Measurements from ENCODE around the gene ITPR3.

Gene ITPR3

DNA sequence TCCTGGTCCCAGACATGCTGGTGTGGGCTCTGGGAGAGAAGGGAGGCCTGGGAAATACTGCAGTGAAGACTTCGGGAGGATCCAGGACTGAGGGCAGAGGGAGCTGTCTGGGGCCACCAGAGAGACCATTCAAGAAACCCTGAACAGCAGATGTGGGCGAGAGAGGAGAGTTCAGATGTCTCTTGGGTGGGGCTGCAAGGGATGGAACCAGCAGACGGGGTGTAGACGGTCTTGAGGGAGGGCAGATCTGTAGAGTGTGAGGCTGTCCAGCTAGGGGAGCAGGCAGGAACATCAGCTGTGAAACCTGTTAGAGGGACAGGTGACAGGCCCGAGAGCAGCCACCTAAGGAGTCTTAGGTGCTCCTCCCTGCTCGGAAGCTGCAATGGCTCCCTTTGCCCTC, 38.9 kb downstream of the ITPR3 start:
- TF ChIP-seq, protein P1, sequence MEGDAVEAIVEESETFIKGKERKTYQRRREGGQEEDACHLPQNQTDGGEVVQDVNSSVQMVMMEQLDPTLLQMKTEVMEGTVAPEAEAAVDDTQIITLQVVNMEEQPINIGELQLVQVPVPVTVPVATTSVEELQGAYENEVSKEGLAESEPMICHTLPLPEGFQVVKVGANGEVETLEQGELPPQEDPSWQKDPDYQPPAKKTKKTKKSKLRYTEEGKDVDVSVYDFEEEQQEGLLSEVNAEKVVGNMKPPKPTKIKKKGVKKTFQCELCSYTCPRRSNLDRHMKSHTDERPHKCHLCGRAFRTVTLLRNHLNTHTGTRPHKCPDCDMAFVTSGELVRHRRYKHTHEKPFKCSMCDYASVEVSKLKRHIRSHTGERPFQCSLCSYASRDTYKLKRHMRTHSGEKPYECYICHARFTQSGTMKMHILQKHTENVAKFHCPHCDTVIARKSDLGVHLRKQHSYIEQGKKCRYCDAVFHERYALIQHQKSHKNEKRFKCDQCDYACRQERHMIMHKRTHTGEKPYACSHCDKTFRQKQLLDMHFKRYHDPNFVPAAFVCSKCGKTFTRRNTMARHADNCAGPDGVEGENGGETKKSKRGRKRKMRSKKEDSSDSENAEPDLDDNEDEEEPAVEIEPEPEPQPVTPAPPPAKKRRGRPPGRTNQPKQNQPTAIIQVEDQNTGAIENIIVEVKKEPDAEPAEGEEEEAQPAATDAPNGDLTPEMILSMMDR (IDR thresholded peaks at IDR 0.05; ENCODE audit: low read depth, low read length, missing control alignments), result no peak
- DNase-seq (ENCODE audit: low read depth), result no peak
- no peak overlapping the region for H3K4me3 ChIP-seq (ENCODE audit: low read depth, low read length)

DNA sequence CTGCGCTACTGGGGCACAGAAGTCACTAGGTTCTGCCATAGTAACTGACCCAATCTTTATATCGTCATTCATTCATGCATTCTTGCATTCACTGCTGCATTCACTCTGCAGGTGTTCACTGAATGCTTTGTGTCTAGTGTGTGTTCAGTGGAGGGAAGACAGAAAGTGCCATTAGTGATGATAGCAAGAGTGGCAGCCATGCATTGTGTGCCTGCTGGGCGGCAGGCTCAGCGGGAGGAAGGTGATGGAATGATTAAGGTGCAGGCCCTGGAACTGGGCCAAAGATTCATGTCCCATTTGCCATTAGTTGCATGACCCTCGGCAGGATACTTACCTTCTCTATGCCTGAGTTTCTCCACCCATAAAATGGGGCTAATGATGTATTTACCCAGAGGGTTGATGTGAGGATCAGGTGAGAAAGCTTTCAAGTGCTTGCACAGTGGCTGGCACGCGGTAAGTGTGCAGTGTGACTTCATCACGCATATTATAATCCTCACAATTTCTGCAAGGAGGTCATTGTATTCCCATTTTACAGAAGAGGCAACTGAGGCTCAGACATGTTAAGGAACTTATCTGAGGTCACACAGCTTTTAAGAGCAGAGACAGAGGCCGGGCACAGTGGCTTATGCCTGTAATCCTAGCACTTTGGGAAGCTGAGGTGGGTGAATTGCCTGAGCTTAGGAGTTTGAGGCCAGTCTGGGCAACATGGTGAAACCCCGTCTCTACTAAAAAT, 40.1 kb downstream of the ITPR3 start:
- no peak overlapping the region for H3K4me3 ChIP-seq (ENCODE audit: low read depth, low read length)
- DNase-seq (ENCODE audit: low read depth), result no peak
- TF ChIP-seq, protein P1 (IDR thresholded peaks at IDR 0.05; ENCODE audit: low read depth, low read length, missing control alignments), result no peak

DNA sequence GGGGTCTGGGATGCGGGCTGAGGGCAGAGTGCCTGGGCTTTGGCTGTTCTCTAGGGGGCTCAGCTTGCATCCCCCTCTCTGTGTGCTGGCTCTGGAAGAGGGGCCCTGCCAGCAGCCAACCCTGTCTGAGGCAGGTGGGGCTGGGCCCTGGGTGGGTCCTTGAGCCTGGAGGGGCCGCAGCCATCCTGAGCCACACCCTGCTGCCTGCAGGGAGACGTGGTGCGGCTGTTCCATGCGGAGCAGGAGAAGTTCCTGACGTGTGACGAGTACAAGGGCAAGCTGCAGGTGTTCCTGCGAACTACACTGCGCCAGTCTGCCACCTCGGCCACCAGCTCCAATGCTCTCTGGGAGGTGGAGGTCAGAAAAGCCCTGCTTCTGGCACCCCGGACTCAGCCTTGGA, 41.2 kb downstream of the ITPR3 start:
- no peak for DNase-seq (ENCODE audit: low read depth)
- TF ChIP-seq, protein P1 (IDR thresholded peaks at IDR 0.05; ENCODE audit: low read depth, low read length, missing control alignments), result no peak
- H3K4me3 ChIP-seq (ENCODE audit: low read depth, low read length), result no peak overlapping the region

DNA sequence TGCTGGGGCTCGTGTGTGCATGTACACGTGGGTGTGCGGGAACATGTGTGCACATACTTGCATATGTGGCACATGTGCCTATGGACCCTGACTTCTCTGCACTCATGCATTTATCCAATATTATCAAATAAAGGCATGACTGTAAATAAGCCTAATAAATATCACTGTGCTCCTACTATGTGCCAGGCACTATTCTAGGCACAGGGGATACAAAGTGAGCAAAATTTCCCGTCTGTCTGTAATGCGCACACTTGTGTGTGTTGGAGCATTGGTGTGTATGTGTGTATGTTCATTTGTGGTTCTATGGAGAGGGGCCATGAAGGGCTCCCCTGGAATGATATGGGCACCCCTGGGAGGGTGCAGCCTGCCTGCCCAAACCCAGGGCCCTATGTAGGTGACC, 41.9 kb downstream of the ITPR3 start:
- TF ChIP-seq, protein P1 (IDR thresholded peaks at IDR 0.05; ENCODE audit: low read depth, low read length, missing control alignments), result no peak
- H3K4me3 ChIP-seq (ENCODE audit: low read depth, low read length), result no peak overlapping the region
- no peak for DNase-seq (ENCODE audit: low read depth)

DNA sequence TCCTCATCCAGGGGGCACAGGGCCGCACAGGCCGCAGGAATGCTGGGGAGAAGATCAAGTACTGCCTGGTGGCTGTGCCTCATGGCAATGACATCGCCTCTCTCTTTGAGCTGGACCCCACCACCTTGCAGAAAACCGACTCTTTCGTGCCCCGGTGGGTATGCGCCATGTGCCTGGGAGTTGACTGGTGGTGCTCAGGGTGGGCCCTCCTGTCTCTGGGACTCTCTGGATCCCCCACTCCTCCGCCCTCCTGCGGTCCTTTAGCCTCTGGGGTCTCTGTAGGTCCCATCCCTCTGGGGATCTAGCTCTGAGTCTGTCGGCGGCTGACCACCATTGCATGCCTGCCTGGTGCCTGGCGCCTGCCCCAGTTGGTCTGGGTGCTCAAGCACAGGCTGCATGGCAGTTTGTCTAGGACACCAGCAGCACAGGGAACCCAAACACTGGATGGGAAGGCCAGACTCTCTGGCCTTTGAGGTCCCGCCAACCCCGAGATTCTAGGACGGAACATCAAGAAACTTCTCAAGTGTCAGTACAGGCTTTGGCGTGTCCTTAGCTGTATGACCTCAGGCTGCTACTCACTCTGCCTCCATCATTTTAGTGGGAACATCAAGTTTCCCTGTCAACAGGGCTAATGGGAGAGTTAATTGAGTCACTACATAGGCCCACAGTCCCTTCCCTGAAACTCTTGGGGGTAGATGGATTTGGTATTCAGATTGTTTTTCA, 42.8 kb downstream of the ITPR3 start:
- no peak for DNase-seq (ENCODE audit: low read depth)
- no peak overlapping the region for H3K4me3 ChIP-seq (ENCODE audit: low read depth, low read length)
- TF ChIP-seq, protein P1 (IDR thresholded peaks at IDR 0.05; ENCODE audit: low read depth, low read length, missing control alignments), result no peak

DNA sequence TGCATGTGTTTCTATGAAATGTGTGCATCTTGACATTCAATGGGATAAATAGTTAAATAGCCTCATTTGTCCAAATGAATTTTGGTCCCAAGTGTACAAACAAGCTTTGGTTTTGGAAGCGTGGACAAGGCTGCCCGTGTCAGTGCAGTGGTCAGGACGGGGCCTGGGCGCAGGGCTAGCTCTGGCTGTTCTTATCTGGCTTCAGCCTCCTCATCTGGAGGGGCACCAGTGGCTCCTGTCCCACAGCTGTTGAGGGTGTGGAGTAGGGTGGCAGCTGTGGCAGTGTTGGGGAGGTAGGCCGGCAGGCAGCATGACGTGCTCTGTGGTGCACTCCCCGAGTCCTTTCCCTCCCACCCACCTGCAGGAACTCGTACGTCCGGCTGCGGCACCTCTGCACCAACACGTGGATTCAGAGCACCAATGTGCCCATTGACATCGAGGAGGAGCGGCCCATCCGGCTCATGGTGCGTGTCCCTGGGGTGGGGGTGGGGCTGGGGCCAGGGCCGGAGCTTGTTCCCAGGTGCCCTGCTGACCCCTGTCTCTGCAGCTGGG, 43.5 kb downstream of the ITPR3 start:
- no peak for DNase-seq (ENCODE audit: low read depth)
- no peak overlapping the region for H3K4me3 ChIP-seq (ENCODE audit: low read depth, low read length)
- TF ChIP-seq, protein P1 (IDR thresholded peaks at IDR 0.05; ENCODE audit: low read depth, low read length, missing control alignments), result no peak
